Transverse colon (tissue), 4 donors: ENCODE results near the gene TXNRD1. TPM values are rescaled to one million over a fixed set of nuclear protein-coding genes. Genes with fewer than 3 reads are reported as not detected.

Source experiments
- DNase-seq: peaks from one replicate; pipeline ENCODE4 v3.0.0-alpha.2; 2019
- H3K27ac ChIP-seq, 4 donors: fragments of 200-600 bp; sonication (generic); 2 replicates each; pipeline ENCODE4 v1.5.1; 2016 to 2018; ENCODE audit warnings: inconsistent platforms in 4 of 4
- H3K27me3 ChIP-seq: fragments of 200-600 bp; sonication (generic); 2 replicates; pipeline ENCODE4 v1.5.1; 2017; ENCODE audit warnings: inconsistent platforms
- H3K36me3 ChIP-seq, 4 donors: fragments of 200-600 bp; sonication (generic); 2 replicates each; pipeline ENCODE4 v1.5.1; 2017 to 2019; ENCODE audit warnings: inconsistent platforms in 4 of 4
- H3K4me1 ChIP-seq, 4 donors: fragments of 200-600 bp; sonication (generic); 2 replicates each; pipeline ENCODE4 v1.5.1; 2017 to 2020; ENCODE audit warnings: inconsistent platforms in 4 of 4
- H3K4me3 ChIP-seq, 4 donors: fragments of 200-600 bp; sonication (generic); 1 replicate in 1 of 4; 2 replicates in 3 of 4; pipeline versions ENCODE4 v1.5.1 to v1.6.1; 2017 to 2019; ENCODE audit warnings: inconsistent platforms in 4 of 4
- H3K9me3 ChIP-seq, 2 donors: fragments of 200-600 bp; sonication (generic); 2 replicates each; pipeline ENCODE4 v1.5.1; 2017 to 2019; ENCODE audit warnings: inconsistent platforms in 2 of 2
- CTCF ChIP-seq, 5 experiments: fragments of 200-600 bp in 3 of 5; fragments of 450-650 bp in 2 of 5; sonication (generic) in 3 of 5; IDR thresholded peaks; 1 replicate in 2 of 5; 2 replicates in 3 of 5; pipeline ENCODE4 v1.5.1; 2016 to 2017; ENCODE audit warnings: antibody characterized with exemption in 5 of 5, inconsistent platforms in 3 of 5, mild to moderate bottlenecking in 2 of 5, moderate library complexity in 1 of 5
- EP300 ChIP-seq: sonication (generic); formaldehyde crosslinking; IDR thresholded peaks from one replicate; pipeline ENCODE4 v1.6.1; 2017; ENCODE audit warnings: antibody characterized with exemption, low read depth
- POLR2A ChIP-seq: fragments of 450-650 bp; IDR thresholded peaks from one replicate; pipeline ENCODE4 v1.6.1; 2016; ENCODE audit warnings: antibody characterized with exemption, mild to moderate bottlenecking, moderate library complexity
- POLR2AphosphoS5 ChIP-seq, 3 donors: sonication (generic); formaldehyde crosslinking; IDR thresholded peaks; one replicate each; pipeline ENCODE4 v1.6.1; 2016; ENCODE audit warnings: antibody characterized with exemption in 3 of 3
- WGBS, 2 donors: methylation state at CpG; one replicate each; pipeline ENCODE4 v1.1.5; 2018; ENCODE audit warnings: low coverage in 1 of 2; 5-methylcytosine and 5-hydroxymethylcytosine counted together
- in situ Hi-C, 4 donors: fragments of 200-750 bp; cut with MboI; loops; one replicate each; pipeline versions ENCODE4 v1.15.0 to v1.15.1; 2017; ENCODE audit warnings: low sequenced_read_pairs in 3 of 4, low pct_ligation_motif_present in 1 of 4, low pct_unique_long_range_greater_than_20kb in 1 of 4
- intact Hi-C: fragments of 100-400 bp; cut with DNase I; formaldehyde crosslinking; loops from one replicate; pipeline ENCODE4 v1.15.1; 2023; ENCODE audit warnings: low total_unique reads
- total RNA-seq, 4 donors: library from RNA; depleted of rRNA; stranded (reverse); fragments of >200 nt; gene quantifications; one replicate each; pipeline ENCODE4 v1.1.0, GENCODE V29; 2016

Gene TXNRD1
- total RNA-seq, 4 donors from 2014 or later: 72.9 to 127 (median 122) TPM

- no peak for TF ChIP-seq POLR2A
- no peak for TF ChIP-seq EP300
- TF ChIP-seq POLR2AphosphoS5 (IDR thresholded peaks at IDR 0.05): no peak
- TF ChIP-seq CTCF (IDR thresholded peaks at IDR 0.05): no peak
- peaks cover 0 to 6% (median 0%) of the 10 kb centered on the region in 4 donors for H3K4me1 ChIP-seq
- in situ Hi-C loops (no loop called here), intact Hi-C loops (no loop called here)
- H3K4me3 ChIP-seq: no peak overlapping the region
- no peaks in the 10 kb centered on the region for H3K27me3 ChIP-seq
- 61 to 100% methylated on average over 1 of the region's 1 CpG for WGBS, 2 donors
- H3K27ac ChIP-seq: no peak overlapping the region
- H3K36me3 ChIP-seq: peaks cover 0 to 46% (median 22%) of the 10 kb centered on the region in 4 donors
- no peaks in the 10 kb centered on the region for H3K9me3 ChIP-seq
- no peak for DNase-seq
Measured at GRCh38 chr12:104340177-104340576, 124.6 kb downstream of the TXNRD1 start.

- Histone ChIP-seq H3K36me3 (peaks cover 0 to 50% (median 22%) of the 10 kb centered on the region in 4 donors), H3K27me3 (no peaks in the 10 kb centered on the region), H3K4me3 (no peak overlapping the region), H3K9me3 (no peaks in the 10 kb centered on the region), H3K4me1 (peaks cover 0 to 6% (median 0%) of the 10 kb centered on the region in 4 donors), H3K27ac (no peak overlapping the region)
- intact Hi-C loops (no loop called here), in situ Hi-C loops (no loop called here)
- DNase-seq: no peak
- TF ChIP-seq POLR2A: no peak
- no peak for TF ChIP-seq POLR2AphosphoS5 (IDR thresholded peaks at IDR 0.05)
- no peak for TF ChIP-seq CTCF (IDR thresholded peaks at IDR 0.05)
- no peak for TF ChIP-seq EP300
- 89 to 100% methylated on average over 1 to 6 of the region's 6 CpGs for WGBS, 2 donors
Measured at GRCh38 chr12:104340925-104341611, 125.5 kb downstream of the TXNRD1 start.

- H3K36me3 ChIP-seq: peaks cover 0 to 48% (median 23%) of the 10 kb centered on the region in 4 donors
- H3K4me1 ChIP-seq: peaks cover 0 to 6% (median 0%) of the 10 kb centered on the region in 4 donors
- H3K9me3 ChIP-seq: no peaks in the 10 kb centered on the region
- WGBS, 2 donors: 92 to 100% methylated on average over 1 to 2 of the region's 2 CpGs
- H3K27me3 ChIP-seq: no peaks in the 10 kb centered on the region
- DNase-seq: no peak
- TF ChIP-seq POLR2AphosphoS5 (IDR thresholded peaks at IDR 0.05) (no peak), CTCF (IDR thresholded peaks at IDR 0.05) (no peak), EP300 (no peak), POLR2A (no peak)
- H3K4me3 ChIP-seq: no peak overlapping the region
- in situ Hi-C loops: no loop called here
- H3K27ac ChIP-seq: no peak overlapping the region
- intact Hi-C loops: no loop called here
Measured at GRCh38 chr12:104342147-104342546, 126.6 kb downstream of the TXNRD1 start.

GRCh38 chr12:104342635-104343249, 127.2 kb downstream of the TXNRD1 start:
- H3K27me3 ChIP-seq: no peaks in the 10 kb centered on the region
- intact Hi-C loops: no loop called here
- no peak for TF ChIP-seq POLR2AphosphoS5 (IDR thresholded peaks at IDR 0.05)
- TF ChIP-seq POLR2A: no peak
- no peak for TF ChIP-seq EP300
- no peak for TF ChIP-seq CTCF (IDR thresholded peaks at IDR 0.05)
- H3K4me3 ChIP-seq: no peak overlapping the region
- no peaks in the 10 kb centered on the region for H3K9me3 ChIP-seq
- peaks cover 0 to 6% (median 0%) of the 10 kb centered on the region in 4 donors for H3K4me1 ChIP-seq
- H3K27ac ChIP-seq: no peak overlapping the region
- WGBS, 2 donors: 89% methylated on average over 8 to 12 of the region's 12 CpGs
- DNase-seq: no peak
- in situ Hi-C loops: no loop called here
- H3K36me3 ChIP-seq: peaks cover 0 to 50% (median 24%) of the 10 kb centered on the region in 4 donors
